Smooth muscle cell of trachea (primary cell): ENCODE results near the gene PKD2L1. TPM values are rescaled to one million over a fixed set of nuclear protein-coding genes. Genes with fewer than 3 reads are reported as not detected.

Experiments
- total RNA-seq: library from RNA; depleted of rRNA; stranded (reverse); fragments of >200 nt; gene quantifications from 2 replicates; pipeline ENCODE4 v1.2.1, GENCODE V29; 2014

The PKD2L1 gene
- not detected in 2 replicates for total RNA-seq

DNA sequence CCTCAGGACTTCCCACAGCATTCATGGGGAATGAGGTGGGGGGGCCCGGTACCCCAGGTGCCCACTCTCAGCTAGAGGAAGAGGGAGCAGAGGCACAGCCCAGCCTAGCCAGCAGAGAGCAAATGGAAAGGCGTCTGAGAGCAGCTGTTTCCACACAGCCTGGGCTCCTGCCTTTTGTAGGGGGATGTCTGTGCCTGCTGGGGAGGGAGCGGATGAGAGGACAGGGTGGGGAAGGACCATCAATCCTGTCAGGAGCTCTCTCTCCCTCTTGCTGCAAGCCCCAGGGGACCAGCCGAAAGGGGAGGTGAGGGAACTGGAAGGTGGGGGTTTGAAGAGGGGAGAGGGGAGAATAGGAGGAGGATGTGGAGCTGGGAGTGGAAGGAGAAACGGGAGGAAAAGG lies at the start of gene PKD2L1:
Gene PKD2L1, minus strand, starts transcription at position 150 of the 400 bp plus-strand sequence. Its CDS starts 125 bp downstream, at position 25.

DNA sequence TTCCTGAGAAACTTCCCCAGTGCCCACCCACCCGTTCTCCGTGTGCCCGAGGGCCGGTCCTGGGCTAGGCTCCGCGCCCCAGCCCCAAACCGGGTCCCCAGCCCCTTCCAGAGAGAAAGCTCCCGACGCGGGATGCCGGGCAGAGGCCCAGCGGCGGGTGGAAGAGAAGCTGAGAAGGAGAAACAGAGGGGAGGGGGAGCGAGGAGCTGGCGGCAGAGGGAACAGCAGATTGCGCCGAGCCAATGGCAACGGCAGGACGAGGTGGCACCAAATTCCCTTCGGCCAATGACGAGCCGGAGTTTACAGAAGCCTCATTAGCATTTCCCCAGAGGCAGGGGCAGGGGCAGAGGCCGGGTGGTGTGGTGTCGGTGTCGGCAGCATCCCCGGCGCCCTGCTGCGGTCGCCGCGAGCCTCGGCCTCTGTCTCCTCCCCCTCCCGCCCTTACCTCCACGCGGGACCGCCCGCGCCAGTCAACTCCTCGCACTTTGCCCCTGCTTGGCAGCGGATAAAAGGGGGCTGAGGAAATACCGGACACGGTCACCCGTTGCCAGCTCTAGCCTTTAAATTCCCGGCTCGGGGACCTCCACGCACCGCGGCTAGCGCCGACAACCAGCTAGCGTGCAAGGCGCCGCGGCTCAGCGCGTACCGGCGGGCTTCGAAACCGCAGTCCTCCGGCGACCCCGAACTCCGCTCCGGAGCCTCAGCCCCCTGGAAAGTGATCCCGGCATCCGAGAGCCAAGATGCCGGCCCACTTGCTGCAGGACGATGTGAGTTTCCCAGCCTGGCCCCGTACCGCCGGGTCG lies 16.9 kb upstream of the PKD2L1 start, which contains the start of gene SCD:
Gene SCD, plus strand, starts transcription at position 469 of the 803 bp plus-strand sequence. Its CDS starts 272 bp downstream, at position 741.

DNA sequence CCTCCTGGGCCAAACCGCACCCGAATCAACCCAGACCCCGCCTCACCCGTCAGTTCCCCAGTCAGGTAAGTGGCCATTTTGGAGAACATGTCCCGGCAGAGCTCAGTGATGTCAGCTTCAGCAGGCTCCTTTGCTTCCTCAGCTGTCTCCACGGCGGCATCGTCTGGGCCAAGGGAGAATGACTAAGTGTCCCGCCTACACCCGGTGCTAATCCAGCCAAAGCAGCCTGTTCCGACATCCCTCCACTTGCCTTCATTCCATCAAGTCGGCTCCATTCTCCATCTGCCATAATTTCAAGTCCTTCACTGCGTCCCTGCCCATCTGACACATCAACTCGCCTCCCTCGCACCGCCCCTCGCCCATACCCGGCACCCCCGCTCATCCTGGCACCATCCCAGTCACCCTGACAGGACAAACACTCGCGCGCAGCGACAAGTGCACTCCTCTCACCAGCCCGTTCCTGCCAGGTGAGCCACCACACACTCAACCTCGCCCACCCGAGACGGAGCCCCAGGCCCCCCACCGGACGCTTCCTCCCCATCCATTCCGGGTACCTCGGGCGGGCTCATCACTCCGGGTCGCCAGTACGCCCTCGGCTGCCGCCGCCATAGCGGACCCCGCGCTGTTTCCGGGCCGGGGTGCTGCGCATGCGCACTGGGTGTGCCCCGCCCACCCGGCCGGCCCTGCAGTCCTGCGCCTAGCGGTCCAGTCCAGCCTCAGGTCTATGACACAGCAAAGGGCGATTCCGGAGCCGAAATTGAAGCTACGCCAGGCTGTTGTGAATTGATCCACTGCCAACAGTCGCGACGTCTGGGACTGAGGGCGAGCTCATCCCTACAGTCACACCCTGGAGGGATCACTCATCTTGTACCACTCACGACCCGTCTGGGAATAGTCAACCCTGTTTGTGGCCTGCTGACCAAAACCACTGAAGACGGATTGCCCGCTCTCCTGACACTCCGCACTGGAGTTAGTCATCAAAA lies 43.7 kb downstream of the PKD2L1 start, which contains the start of gene BLOC1S2:
Gene BLOC1S2, minus strand, starts transcription at position 630 of the 983 bp plus-strand sequence. Its CDS starts 21 bp downstream, at position 609.

GRCh38 chr10:100267239-100268104 lies 62.6 kb downstream of the PKD2L1 start, which contains the start of gene CWF19L1:
Gene CWF19L1, minus strand, starts transcription at chr10:100267638. Its CDS starts 45 bp downstream, at chr10:100267593.

Other genes starting within 250 kb of the PKD2L1 start
- not detected in 2 replicates for gene CPN1, start 248.4 kb downstream of the PKD2L1 start, total RNA-seq
- gene ERLIN1, start 144.2 kb downstream of the PKD2L1 start, total RNA-seq, result 51.8 and 99.8 TPM in 2 replicates
- 18.2 and 25.3 TPM in 2 replicates for gene CHUK, start 100.6 kb downstream of the PKD2L1 start, total RNA-seq
- 27.1 and 42.5 TPM in 2 replicates for gene CWF19L1, start 62.6 kb downstream of the PKD2L1 start, total RNA-seq
- 57.2 and 62.8 TPM in 2 replicates for gene BLOC1S2, start 43.5 kb downstream of the PKD2L1 start, total RNA-seq
- 237 and 645 TPM in 2 replicates for gene SCD, start 17.0 kb upstream of the PKD2L1 start, total RNA-seq
- not detected in 2 replicates for gene WNT8B, start 132.8 kb upstream of the PKD2L1 start, total RNA-seq
- gene SEC31B, start 189.6 kb upstream of the PKD2L1 start, total RNA-seq, result 2.2 and 4.1 TPM in 2 replicates
- 120 and 157 TPM in 2 replicates for gene NDUFB8, start 199.6 kb upstream of the PKD2L1 start, total RNA-seq
- gene HIF1AN, start 205.7 kb upstream of the PKD2L1 start, total RNA-seq, result 12.7 and 18.2 TPM in 2 replicates